Smooth muscle cell of the brain vasculature (primary cell): Measurements from ENCODE around the gene SUSD3.
"Not testable (repeated sequence)": the region's sequence is repeated elsewhere in the genome, so short reads cannot be mapped to it uniquely, and the experiment has no call there.

Experiments used
- DNase-seq: peaks from one replicate; pipeline ENCODE4 v3.0.0-alpha.2; 2012; ENCODE audit warnings: low read depth, low spot score

The SUSD3 gene

DNA sequence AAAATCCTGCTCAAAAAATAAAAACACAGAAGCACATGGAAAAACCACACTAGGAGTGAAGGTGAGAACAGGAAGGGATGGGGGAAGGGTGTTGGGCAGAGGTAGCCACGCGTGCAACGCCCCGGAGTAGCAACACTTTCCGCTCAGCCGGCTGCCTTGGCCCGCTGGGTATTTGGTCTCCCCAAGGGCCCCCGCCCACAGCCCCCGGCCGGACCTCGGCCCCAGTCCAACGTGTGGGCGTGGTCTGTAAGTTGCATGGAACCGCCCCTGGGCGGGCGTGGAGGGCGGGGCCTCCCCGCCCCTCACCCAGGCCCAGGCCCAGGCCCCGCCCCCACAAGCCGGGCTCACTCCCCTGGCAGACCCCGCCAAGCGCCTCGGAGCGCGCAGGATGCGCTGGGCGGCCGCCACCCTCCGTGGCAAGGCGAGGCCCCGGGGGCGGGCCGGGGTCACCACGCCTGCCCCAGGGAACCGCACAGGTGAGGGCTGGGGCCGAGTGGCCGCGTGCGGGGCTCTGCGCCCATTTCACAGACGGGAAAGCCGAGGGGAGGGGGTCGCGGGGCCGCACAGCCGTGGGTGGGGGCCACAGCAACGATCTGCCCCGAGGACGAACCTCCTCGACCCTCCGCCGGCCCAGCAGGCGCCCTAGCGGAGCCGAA is at the start of gene SUSD3:
SUSD3 (plus strand) TSS at position 347 of the 656 bp plus-strand sequence; CDS start at position 389, 42 bp downstream.
- DNase-seq, result no peak

DNA sequence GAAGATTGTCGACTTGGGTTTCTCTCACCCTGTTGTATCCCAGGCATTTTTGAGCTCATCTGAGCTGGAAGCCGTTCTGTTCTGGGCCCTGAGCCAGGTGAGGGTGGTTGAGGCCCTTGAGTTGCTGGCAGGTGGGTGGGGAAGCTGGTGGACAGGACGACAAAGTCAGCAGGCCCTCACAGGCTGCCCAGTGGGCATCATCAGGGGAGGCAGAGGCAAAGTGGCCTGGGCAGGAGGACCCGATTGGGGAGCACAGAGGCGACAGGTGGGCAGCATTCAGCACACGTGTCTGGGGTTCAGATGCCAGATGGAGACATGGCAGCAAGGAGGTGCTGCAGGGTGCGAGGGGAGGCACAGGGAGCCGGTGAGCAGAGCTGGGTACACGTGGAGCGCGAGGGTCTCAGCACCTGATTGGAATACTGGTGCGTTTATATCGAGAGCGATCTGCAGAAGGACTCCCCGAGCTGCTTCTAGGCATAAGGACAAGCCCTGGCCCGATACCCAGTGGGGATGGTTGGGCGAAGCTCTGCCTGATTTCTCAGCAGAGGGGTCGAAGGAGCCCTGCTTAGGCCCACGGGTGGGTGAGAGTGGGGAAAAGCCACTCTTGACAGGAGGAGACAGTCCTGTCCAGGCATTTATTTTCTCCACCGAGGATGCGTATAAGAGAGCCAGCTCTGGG is 49.0 kb upstream of the SUSD3 start:
- DNase-seq, result no peak

DNA sequence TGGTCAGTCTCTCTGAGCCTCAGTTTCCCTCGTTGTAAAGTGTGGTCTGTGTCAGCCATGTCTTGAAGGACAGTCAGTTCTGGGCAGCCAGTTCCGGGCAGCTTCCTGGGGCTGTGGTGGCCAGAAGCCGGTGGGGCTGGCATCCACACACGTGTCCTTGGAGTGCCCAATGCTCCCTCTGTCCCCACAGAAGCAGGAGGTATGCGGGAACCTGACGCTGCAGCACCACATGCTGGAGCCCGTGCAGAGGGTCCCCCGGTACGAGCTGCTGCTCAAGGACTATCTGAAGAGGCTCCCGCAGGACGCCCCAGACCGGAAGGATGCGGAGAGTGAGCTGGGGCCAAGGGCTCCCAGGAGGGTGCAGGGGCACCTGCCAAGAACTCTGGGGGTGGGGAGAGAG is 48.4 kb upstream of the SUSD3 start:
- DNase-seq, result no peak

DNA sequence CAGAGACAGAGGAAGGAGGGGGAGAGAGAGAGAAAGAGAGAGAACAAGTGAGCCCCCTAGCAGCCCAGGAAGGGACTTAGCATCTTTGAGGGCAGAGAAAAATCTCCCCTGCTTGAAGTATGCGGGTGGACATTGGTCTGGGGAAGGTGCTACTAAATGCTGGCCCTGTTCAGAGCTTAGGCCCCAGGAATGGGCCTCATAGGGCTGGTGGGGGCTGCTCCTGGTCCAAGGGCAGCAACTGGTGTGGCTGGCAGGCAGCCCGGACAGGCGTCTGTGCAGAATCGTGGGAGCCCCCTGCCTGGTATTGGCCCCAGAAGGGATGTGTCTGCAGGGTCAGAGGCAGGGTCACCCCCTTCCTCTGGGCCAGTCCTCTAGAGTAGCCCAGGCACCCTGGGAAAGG is 47.8 kb upstream of the SUSD3 start:
- no peak for DNase-seq

DNA sequence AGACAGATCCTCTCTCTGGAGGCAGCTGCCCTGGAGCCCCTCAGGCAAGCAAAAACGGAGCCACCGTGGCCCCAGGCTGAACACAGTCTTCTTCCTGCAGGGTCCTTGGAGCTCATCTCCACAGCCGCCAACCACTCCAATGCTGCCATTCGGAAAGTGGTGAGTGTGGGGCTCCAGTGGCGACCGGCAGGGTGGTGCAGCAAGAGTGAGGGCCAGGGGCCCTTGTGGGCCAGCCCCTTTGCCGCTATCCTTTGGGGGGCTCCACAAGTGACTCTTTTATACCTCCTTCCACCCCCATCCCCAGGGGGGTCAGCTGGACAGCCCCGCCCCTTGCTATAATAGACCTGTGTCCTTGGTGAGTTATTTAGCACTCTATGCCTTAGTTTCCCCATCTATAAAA is 47.4 kb upstream of the SUSD3 start:
- DNase-seq, result no peak

DNA sequence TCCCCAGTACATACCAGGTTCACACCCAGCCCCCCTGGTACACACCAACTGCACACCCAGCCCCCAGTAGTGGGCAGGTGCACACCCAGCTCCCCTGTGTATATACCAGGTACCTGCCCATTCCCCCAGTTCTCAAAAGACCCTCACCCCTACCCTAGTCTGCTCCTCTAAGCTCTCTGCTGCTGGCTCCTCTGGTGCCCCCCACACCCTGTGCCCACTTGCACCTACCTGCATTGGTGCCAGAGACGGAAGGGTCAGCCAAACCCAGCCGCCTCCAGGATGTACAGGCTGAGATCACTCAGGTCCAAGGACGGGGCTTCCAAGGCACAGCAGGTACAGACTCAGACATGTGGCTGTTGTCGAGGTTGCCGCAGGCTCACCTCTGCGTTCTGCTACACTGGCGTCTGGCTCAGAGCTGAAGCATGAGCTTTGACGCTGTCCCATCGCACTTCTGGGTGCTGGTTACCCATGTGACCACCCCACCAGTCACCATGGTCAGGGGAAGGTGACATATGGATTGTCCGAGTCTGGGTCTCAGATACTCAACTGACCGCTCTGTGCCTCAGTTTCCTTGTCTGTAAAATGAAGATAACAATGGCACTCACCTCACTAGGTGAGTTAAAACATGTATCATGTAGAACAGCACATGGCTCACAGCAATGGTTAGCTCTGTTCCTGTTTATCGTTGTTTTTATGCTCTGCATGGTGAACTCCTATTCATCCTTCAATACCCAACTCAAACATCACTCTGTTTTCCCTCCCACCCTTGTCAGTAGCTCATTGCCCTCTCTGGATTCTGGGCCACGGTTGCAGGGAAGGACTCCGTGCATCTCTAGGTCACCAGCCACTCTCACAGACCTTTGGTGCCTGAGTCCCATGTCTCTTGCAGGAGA is 45.3 kb upstream of the SUSD3 start:
- no peak for DNase-seq

DNA sequence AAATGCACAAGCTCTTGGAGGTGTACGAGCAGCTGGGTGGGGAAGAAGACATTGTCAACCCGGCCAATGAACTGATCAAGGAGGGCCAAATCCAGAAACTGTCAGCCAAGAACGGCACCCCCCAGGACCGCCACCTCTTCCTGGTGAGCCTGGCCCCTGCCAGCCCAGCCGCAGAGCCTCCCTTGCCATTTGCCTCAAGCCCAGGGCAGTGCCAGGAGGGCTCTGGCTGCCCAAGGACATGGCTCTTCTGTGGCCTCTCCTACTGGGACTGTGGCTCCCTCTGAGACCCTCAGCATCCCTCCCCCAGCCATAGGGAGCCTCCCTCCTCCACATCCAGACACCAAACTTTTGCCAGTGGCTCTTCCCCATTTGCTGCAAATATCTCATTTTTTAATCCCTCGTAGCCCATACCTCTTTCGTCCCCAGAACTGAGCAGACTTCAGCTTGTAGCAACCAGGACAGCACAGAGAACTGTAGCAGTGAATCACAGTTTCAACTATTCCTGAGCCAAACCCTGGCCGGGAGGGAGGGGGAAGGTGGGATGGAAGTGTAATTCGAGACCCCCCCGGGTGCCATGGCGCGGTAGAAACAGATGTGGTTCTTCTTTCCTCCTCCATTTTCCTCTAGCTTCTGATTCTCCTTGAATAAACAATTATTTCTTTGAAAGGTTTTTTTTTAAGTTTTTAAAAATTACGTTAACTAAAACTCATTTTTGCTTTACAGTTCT is 44.5 kb upstream of the SUSD3 start:
- no peak for DNase-seq

DNA sequence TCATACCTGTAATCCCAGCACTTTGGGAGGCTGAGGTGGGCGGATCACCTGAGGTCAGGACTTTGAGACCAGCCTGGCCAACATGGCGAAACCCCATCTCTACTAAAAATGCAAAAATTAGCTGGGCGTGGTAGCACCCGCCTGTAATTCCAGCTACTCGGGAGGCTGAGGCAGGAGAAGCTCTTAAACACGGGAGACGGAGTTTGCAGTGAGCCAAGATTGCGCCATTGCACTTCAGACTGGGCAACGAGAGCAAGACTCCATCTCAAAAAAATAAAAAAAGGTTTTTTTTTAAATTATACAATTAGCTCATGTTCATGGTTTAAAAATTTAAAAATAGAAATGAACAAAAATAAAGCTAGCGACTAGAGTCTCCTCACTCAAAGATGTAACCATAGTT is 43.3 kb upstream of the SUSD3 start:
- not testable (repeated sequence) for DNase-seq

DNA sequence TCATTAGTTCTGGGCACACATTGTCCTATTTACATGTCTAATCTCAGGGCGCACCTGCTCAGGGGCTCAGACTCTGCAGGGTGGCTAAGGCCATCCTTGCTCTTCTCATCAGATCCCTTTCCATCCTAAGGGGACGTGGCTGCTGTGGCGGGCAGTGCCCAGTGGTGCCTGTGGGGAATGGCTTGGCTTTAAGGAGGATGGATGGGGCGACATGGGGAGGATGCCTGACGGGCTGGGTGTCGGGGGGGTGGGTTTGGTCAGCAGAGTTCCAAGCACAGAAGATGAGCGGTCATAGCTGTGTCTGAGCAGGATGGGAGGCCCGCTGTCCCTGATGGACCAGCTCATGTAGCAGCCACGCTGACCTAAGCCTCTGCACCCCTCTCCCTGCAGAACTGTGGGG is 40.9 kb upstream of the SUSD3 start:
- DNase-seq, result no peak

DNA sequence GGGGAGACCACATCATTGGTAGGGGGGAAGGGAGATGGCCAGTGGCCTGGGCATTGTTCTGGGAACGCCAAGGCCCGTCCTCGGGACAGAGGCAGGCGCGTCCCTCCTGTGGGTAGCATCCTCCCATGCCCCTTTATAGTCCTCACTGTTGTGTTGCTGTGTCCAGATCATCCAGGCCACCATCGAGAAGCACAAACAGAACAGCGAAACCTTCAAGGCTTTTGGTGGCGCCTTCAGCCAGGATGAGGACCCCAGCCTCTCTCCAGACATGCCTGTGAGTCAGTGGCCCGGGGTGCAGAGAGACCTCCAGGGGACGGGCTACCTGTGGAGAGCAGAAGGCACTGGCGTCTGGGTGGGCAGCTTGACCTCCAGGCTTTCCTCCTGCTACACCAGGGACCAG is 38.4 kb upstream of the SUSD3 start:
- no peak for DNase-seq

DNA sequence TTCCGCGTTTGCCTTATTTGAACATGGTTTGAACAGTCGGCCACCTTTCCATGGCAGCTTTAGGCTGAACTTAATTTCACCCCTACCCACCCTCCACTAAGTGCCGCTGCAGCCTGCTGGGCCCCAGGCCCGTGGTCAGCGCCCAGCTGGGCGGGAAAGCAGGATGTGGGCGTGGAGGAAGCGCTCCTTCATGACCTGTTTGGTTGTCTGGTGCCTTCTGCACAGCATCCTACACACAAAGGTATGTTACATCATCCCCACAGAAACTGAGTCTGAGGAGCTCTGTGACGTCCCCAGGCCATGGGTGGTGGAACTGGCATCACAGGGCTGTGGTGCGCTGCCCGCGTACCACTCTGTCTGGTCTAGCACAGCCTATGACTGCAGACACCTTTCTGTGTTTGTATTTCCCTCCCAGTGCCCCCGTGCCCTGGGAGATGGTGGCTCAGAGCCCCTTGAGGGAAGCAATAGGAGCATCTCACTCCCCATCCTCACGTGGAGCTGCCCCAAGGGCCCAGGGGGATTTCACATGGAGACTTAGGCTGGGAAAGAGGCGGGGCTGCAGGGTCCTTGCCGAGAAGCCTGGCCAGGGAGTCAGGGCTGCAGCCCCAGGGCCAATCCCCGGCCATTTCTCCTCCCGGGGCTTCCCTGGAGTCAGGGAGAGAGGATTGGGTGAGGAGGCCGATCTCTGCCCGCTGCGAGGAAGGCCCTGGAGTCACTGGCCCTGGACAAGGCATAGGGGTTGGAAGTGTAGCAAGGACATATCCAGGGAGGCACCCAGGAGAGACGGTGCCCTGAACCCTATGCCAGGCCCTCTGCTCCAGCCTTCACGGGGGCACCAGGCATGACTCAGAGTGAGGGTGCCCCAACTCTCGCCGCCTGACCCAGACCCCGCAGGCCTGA is 37.5 kb upstream of the SUSD3 start:
- DNase-seq, result peak; percentile 21

DNA sequence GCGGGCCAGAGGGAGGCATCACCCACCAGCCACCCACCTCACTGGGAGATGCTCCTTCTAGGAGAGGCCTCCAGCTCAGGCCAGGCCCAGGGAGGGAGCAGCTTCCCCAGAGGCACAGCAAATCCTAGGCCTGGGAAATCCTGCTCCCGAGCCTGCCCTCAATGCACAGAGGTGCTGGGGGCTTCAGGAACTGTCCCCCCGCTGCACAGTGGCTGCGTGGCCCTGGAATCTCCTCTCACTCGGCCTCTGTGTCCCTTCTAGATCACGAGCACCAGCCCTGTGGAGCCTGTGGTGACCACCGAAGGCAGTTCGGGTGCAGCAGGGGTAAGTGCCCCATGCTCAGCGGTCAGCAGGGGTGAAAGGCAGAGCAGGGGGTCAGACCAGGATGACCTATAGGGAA is 36.4 kb upstream of the SUSD3 start:
- DNase-seq, result no peak

DNA sequence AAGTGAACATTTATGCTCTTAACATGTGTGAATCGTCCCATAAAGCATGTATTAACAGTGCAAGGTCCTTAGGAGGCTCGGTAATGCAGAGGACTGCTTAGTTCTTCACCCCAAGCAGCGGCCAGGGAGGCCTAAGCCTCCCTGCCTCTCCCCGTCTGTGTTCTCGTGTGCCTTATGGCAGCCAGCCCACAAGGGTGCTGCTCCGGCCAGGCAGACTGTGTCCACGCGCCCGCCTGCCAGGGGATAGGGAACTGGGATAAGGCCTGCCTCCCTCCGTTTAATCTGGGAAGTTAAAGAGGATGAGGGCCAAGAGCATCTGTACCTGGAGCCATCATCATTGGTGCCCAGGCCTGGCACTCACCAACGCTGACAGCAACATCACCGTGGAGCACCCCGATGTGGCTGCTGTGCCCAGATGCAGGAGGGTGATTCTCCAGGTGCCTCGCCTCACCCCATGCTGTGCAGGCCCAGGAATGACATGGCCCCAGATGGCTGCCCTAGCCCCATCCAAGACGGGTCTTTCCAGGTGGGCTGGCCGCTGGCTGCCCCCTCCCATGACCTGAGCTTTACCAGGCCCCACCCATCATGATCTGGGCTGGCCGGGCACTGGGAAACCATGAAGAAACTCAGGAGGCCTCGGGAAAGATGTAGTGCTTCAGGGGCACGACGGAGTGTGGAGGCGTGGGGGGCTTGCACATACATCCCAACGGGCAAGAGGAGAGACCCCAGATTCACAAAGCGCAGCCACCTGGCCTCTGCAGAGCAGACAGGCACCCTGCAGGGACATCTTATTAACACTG is 35.6 kb upstream of the SUSD3 start:
- DNase-seq, result no peak

DNA sequence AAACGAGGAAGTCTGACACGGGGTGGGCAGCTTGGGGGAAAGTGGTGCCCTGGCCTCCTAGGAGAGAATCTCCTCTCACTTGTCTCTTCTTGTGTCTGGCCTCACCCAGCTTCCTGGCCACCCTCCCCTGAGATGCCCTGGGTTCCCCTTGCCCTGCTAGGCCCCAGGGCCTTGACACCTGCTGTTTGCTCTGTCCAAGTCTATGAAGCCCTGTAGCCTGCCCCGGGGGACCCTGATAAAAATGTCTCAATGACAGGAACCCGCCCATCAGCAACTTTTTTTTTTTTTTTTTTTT is 35.0 kb upstream of the SUSD3 start:
- DNase-seq, result no peak

DNA sequence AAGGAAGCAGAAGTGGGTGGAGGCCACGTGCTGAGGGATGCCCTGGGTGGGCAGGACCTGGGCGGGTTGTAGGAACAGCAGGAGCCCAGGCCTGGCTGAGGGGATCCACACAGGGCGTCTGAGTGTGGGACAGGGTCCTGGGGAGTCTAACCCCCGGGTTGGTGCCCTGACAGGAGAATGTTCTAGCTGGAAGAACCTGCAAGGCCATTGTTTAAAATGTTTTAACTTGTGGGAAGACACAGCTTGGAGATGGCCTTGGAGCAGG is 33.9 kb upstream of the SUSD3 start:
- DNase-seq, result no peak

DNA sequence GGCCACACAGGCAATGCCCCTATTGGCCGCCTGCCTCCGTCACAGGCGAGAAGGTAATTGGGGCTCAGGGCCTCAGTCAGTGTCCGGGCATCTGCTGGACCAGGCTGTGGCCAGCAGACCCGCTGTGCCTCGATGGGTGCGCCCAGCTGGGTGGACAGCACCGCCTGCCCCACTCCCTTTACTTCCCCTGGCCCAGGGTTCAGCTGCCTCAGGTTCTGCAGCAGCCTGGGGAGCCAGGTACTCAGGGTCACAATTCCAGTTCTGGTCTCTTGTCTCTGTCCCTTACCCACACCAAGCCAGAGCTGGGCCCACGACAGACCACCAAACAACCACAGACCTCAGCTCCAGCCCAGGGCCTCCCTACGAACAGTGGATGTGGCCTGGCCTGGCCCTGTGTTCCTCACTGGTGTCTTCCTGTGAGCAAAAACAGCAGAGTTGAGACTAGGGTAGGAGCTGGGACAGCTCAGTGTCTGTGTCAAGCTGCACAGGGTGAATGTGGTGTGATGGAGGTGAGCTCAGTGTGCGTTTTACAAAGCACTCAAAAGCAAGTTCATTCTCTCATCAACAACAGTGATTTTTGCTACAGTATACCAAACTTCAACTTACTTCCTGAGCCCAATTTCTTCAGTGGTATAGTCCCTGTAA is 33.4 kb upstream of the SUSD3 start:
- no peak for DNase-seq

DNA sequence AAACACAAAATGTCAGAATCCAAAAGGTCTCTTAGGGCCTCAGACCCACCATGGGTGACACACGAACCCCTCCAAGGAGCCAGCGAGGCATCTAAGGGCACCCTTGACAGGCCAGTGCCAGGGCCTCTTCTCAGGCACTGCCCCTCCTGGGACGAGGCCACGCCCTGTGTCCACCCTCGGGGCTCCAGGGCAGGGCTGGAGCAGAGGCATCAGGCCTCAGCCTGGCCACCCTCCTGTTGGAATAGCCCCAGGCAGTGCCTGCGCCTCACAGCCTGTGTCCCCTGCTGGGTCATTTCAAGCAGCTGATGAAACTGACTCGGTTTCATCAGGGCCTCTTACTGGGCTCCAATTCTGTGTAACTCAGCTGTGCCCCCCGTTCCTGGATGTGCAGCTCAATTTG is 32.8 kb upstream of the SUSD3 start:
- no peak for DNase-seq

DNA sequence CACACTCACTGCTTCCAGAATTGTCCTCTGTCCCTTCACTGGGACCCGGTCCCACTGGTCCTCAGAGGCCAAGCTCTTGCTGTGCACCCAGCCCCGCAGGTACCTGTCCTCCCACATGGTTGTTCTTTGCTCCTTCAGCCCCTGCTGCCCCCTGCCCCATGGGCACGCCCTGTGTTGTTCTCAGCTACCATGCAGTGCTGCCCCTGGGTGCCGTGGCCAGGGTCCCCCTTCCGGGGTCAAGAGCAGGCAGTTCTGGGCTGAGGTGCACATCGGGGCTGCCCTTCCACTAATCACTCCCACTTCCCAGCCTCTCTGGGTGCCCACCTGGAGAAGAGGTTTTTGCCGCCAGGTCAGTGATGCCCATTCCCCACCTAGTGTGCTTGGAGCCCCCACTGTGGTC is 31.9 kb upstream of the SUSD3 start:
- no peak for DNase-seq

DNA sequence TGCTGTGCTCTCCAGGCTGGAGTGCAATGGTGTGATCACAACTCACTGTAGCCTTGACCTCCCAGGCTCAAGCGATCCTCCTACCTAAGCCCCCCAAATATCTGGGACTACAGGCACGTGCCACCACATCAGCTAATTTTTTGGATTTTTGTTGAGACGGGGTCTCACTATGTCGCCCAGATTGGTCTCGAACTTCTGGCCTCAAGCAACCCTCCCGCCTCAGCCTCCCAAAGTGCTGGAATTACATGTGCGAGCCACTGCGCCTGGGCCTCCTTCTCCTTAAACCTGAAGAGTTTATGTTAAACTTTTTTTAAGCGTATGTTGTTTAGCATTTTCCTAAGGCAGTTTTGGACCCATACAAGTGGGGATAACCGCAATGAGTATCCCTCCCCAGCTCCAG is 30.8 kb upstream of the SUSD3 start:
- DNase-seq, result no peak

DNA sequence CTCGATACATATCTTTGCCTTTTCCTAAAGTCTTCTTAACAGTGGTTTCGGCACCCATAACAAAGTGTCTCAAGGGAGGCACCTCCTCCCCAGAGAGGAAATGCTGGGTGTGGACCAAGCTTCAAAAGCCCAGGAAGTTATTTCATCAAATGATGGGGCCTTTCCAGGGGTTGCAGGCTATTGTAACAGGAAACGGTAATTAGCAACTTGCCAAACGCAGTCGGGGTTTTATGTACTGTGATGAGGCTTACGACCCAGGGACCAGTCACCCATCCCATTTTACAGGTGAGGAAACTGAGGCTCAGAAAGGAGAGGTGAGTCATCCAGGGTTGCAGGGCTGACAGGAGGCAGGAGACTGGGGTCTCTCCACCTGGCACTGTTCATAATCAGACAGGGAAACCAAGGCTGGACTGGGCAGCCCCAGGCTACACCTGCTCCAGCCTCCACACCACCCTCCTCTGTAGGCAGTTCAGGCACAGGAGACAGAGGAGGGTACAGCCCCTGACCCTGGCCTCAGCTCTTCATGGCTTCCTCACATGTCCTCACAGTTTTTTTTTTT is 30.0 kb upstream of the SUSD3 start:
- DNase-seq, result no peak
